Activated effector memory CD4-positive, alpha-beta T cell treated with Interleukin-2 at 50 U/mL for 16 hours (primary cell): ENCODE measurements around the gene NELFA.

Experiments
- DNase-seq: peaks from one replicate; pipeline ENCODE4 v3.0.0-alpha.2; 2020

The NELFA gene

DNA sequence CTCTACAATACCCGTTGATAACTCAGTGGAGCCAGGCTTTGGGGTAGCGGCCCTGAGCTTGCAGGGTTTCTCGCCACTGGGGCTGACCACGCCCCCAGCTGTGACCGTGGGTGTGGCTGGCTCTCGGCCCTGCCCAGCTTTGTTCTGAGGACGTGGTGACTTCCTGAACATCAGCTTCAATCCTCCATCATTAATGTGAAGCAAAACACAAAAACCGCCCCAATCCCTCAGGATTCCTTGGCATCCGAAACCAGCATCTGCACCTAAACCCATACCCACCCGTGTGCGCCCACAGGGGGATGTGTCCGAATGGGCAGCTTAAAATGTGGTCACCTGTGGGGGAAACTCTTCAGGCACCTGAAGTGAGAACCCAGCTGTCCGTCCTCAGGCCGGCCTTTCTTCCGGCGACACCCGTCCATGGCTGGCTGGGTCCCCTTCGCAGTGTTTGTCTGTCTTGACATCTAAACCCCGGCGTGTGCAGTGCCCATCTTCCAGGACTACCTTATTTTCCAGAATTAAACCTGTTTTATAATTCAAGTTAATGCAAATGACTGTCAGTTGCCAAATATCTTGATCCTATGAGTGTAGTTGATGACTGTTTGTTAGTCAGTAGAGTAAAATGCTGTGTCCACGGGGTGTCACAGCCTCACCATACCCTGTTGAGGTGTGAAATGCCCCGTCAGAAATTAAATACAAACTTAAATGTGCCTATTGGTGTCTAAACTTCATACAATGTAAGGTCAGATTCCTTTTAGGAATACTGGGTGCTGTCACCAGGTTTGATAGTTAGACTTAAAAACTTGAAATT lies 27.3 kb downstream of the NELFA start:
- no peak for DNase-seq

DNA sequence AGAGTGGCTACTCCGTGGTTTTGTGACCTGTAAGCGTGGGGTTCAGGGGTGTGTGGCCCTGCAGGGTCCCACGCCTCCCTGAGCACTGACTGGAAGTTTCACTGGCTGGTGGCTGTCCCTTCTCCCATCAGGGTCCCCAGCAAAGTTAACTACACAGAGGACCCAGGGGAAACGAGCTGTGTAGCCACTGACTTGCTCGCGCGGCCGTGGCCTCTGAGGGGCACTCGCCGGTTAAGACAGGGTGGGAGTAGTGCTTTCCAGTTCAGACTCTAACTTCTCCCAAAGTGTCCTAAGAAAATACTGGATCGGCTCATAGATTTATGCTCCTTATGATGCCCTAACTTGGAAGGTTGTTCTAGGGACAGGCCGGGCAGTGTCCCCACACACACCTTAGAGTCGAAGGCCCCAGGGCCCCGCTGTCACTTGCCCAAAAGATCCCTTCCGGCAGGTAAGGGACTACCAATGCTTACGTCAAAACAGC lies 28.2 kb downstream of the NELFA start:
- no peak for DNase-seq

DNA sequence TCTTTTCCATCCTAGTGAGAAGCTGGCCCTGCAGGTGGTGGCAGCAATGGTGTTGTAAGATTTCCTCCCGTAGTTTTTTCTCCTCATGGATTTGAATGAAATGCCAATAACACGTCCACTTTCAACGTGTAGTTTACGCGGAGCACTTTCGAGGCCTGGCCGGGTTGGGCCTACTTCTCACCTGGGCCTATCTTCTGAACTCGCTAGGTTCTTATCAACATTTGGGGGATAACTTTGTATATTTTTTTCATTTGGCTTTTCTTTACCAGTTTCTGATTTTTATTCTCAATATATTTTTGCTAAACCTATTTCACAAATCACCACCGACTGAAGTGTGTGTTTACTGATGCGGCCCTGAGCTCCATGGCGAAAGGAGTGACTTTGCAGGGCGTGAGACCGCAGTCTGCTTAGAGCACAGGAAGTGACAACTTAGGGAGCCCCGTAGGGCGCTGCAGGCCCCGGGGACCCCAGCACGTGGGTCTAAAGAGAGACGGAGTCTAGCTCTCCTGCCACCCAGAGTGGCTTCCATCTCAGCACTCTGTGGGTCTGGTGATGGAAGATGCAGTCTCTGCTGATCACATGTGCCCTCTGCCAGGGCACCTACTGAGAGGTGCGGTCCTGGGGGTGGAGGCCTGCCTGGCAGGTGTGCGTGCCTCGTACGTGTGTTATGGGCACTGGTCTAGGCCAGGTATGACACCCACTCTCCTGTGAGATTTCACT lies 29.1 kb downstream of the NELFA start:
- no peak for DNase-seq

DNA sequence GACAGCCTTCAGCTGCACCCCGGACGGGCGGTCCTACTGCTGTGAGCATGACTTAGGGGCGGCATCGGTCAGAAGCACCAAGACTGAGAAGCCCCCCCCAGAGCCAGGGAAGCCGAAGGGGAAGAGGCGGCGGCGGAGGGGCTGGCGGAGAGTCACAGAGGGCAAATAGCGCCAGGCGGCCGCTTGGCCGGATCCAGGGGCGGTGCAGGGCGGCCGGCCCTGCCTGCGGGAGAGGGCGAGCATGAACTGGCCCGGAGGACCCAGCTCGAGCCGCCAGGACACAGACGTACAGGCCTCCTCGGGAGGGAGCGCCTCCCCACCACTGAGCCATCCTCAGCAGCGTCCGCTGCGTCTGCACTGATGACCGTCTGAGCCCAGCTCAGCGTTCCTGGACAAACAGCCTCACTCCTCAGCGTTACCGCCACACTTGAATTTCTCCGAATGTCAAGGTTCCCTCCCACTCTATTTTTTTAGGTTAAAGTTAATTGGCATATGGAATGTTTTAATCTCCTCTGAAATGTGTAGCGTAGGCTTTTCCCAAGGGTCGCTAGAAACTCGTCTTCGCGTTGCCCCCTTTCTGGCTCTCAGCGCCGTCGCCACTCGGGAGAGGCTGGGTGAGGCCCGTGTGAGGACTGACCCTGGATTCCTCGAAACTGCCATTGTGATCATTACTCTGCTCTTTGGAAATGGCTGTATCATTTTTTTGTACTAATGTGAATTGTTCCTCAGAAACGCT lies 29.9 kb downstream of the NELFA start:
- no peak for DNase-seq

DNA sequence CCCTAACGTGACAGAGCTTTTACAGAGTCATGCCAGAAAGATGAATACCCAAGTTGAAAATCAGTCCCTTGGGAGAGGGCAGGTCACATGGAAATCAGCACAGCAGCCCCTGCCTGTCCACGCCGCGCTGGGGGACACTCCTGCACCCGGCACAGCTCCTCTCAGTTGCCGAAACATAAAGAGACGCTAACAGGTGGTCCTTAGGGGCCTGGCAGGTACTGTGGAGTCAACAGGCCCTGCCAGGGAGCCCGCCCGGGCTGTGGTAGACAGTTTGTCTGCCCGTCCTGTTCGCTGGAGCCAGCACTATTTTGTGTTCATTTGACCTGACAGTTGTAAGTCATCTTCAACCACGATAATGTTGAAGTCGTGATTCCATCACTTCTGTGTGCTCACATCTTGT lies 30.5 kb downstream of the NELFA start:
- DNase-seq = no peak

DNA sequence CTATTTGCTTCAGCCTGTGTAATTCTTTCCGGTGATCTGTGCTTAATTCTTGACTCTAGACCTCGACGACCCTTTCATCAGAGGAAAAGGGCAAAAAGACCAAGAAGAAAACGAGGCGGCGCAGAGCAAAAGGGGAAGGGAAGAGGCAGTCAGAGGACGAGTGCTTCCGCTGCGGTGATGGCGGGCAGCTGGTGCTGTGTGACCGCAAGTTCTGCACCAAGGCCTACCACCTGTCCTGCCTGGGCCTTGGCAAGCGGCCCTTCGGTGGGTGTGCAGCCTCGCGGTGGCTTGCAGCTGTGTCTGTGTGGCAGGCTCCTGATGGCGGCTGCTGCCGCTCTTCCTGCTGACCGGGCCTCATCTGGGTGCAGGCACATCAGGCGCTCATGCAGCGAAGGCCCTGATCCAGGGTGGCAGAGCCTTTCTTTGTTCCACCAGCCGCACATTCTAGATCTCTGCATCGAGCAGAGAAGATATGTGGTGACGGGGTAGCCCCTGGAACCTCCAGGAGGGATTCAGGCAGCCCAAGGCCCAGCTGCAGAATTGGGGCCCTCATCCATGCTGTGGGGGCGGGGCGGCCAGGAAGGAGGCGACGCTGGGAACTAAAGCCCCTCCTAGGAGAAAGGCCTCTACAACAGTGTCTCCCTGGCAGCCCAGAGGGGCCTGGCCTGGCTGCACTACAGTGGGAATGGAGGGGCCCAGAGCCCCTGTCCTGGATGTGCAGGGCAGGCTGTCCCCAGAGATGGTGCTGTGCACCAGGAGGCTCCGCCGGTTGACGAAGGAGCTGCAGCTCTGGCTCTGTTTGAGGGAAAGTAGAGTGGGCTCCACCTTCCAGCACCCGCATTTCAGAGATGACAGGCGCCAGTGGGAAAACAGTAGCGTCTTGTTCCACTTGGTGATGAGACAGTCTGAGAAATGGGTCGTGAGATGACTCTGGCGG lies 32.1 kb downstream of the NELFA start:
- DNase-seq = no peak

DNA sequence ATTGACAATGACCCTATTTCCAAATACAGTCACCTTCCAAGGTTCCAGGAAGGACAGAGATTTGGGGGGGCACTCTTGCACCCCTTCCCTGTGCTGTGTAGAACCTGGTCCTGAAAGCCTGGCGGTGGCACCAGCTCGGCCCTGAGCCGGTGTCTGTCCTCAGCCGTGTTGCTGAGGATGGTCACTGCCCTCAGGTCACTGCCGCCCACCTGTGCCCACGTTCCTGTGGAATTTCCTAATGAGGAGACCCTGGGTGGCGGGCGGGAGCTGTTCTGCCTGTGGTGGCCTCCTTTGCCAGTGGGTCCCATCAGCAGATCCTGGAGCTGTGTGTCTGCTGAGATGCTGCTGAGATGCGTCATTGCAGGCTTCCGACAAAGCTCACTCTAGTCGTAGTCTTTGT lies 32.9 kb downstream of the NELFA start:
- no peak for DNase-seq

DNA sequence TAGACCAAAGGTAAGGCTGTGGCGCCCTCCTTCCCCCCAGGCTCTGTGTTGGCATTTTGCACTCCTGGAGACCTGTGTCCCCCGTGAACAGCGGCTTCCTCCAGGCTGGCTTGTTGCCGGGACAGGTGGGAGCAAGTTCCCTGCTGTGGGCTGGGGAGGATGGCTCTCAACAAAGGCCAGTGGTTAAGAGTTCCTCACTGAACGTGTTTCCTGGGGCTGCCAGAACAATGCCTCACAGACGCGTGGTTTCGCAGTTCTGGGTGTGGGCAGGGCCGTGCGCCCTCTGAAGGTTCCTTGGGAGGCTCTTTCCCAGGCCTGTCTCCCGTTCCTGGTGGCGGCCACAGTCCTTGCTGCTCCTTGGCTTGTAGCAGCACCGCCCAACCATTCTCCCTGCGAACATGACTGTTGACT lies 33.4 kb downstream of the NELFA start:
- no peak for DNase-seq

DNA sequence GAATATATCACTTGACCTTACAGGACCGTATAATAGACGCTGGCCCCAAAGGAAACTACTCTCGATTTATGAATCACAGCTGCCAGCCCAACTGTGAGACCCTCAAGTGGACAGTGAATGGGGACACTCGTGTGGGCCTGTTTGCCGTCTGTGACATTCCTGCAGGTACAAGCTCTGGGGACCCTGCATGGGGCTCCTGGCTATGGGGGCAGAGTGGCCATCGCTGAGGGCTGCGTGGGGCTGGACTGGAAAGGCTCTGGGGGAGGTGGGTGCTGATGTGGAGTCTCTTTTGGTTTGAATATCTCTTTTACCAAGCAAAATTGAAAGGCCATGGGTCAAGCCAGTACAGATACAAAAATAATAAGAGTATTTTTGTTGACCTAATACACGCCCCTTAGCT lies 33.9 kb downstream of the NELFA start:
- no peak for DNase-seq

DNA sequence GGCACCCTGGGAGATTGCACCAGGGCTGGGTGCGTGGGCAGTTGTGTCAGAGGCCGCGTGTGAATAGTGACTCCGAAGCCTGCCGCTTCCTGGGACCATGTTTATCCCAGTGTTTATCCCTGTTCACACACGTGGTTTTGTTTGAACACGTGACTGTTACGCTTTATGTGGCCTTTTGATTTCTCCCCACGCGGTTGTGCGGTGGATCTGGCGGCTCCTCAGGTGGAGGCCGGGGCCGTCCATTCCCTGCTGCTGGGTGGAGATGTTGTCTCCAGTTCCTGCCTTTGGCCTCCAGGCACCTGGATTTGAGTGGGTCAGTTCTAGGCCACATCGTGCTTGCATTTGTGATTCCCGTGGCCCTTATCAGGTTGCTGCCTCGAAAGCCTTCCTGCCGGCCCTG lies 35.1 kb downstream of the NELFA start:
- DNase-seq = no peak

DNA sequence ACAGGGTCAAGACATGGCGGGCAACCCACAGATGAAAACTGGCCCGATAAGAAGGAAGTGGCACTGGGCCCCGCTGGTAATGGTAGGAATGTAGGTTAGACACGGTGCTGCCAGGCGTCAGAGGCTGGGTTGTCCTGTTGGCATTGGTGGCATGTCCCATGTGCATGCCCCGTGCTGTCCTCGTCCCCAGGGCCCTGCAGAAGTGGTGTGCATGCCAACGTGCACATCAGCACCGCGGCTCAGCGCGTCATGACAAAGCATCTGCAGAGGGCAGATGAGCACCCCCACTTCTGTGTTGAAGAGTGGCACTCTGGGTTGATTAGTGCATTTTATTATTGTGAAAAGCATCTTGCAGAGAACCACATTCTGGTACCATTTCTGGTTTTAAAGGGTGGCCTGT lies 35.6 kb downstream of the NELFA start:
- DNase-seq = no peak

DNA sequence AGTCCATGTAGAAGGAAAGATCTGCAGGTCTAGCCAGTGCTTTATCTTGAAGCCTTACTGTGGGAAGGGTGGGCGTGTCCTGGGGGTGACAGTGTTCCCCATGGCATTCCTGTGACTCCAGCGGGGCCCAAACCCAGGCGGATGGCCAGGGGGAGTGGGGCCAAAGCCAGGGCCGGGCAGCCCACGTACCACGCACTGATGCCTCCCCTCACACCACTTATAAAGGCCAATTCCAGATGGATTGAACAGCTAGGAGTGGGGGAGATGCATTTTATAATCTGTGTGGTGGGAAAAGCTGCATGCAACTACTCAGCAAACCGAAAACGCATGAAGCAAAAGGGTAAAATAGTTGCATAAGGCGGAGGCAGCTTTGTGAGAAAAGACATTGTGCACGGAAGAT lies 36.4 kb downstream of the NELFA start:
- no peak for DNase-seq

DNA sequence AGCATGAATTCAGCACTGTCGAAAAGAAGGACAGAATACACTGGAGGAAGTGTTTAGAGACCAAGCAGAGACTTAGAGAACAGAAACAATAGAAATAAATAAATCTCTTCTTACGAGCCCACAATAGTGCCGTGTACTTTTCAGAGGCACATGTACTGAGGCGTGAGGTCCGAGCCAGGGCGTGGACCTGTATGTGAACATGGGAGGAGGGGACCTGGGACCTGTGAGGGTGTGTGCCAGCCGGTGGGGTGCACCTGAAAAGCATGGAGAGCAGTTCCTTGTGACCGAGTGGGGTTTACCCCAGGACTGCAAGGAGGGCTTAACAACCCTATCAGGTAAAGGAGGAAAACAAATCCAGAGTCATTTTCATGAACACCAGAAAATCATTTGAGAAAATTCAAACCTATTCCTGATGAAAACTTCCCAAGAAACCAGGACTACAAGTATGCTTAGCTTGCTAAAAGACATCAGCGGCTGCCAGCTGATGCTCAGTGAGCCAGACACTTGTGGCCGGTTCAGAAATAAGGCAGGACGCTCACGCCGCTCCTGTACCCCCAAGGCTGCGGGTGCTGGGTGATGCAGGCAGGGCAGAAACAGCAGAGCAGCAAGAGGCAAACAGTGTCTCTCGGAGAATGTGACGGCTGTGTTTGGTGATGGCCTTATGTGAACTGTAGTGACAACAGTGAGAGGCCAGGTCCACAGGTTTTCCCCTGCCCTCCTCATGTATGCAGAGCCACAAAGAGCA lies 37.1 kb downstream of the NELFA start:
- no peak for DNase-seq

DNA sequence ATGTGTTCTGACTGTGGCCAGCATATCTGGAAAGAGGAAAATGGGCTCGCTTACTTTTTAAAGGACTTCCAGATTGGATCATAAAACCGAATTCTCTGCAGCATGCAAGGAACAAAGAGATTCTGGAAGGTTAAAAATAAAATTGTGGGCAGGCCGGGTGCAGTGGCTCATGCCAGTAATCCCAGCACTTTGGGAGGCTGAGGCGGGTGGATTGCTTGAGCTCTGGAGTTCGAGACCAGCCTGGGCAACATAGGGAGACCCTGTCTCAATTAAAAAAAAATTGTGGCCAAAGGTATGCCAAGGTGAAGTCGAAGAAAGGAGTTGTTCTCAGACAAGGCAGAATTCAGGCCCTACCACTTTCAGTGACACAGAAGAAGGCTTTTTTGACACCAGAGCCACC lies 37.8 kb downstream of the NELFA start:
- no peak for DNase-seq

DNA sequence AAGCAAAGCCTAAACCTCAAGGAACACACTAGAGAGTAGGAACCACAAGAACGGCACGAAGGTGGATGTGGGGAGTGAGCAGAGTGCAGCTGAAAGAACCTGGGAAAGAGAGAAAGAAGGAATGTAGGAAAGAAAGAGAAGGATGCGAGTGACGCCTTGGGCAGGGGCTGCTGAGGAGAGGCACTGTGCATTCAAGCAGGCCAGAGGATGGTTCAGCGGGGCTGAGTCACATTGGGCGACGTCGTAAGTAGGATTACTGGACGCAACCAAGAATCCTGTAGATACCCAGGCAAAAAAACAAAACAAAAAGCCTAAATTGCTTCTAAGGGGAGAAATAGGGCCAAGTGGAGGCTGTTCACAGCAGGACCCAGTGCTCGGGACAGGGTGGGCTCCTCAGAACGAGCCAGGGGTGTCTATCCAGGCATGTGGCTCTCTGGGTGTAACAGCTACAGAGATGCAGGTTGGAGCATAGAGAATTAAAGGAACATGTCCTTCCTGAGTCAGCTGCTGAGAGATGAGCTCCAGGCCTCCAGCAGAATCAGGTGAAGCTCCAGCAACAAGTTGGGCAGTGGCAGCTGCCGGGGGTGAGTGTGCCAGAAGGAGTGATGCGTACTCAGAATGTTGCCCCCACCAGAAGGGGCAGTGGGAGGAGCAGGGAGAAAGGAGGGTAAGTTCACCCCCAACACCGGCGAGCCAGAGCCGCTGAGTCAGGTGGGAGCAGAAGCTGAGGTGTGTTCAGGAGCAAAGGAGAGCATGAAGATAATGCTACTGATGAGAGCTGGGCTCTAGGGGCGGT lies 38.6 kb downstream of the NELFA start:
- no peak for DNase-seq

DNA sequence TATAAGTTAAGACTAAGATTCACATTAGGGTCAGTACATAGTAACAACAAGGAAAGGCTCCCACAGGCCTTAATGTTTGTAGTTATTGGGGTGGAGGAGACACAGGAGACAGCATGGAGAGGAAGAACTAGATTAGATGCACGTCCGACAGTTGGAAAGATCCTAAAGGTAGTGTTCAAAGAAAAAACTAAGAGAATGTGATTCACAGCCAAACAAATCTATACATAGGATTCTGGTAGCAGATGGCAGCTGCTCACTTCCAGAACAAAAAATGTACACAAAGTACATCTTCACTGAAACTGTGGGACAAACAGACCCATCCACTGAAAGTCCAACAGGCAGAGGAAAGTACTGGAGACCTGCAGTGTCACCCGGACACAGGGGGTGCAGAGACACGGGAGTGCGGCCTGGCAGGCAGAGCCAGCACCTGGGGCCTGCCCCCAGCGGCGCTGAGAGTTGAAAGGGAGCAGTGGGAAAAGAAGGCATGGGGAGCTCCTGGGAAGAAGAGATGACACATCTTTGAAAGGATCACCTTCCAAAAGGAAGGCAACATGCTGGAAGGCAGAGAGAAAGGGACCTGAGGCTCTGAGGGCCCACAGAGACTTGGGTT lies 40.0 kb downstream of the NELFA start:
- DNase-seq = no peak

DNA sequence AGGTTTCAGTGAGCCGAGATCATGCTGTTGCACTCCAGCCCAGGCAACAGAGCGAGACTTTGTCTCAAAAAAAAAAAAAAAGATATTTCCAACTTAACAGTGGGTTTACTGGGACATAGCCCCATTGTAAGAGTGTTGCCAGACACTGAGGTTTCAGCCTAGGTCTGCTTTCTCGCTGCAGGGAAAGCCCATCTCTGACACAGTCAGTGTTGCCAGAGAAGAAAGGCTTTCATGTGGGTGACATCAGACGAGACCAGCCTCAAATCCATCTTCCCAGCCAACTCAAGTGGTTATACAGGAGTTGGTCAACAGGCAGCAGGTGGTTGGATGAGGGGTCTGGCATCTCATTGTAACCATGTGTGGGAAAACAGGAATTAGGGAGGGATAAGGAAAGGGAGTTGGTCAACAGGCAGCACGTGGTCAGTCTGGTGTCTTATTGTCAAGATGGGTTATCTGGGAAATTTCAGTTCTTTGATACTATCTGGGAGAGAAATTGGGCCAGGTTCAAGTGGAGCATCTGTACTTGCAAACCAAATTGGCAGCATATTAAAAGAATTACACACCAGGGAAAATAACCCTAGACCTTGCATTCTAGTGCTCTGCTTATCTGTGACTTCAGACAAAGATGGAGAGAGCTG lies 41.1 kb downstream of the NELFA start:
- no peak for DNase-seq

DNA sequence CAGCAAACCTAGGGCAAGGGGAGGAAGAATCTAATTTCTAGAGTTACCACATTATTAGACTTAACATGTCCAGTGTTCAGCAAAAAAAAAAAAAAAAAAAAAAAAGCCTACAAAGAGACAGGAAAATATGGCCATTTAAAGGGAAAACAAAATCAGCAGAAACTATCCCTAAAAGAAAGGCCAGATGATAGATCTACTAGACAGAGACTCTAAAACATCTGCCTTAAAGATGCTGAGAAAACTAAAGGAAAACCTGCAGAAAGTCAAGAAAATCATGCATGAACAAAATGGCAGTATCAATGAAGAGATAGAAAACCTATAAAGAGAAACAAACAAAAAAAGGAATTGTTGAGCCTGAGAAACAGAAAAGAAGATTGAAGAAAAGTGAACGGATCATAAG lies 43.8 kb downstream of the NELFA start:
- no peak for DNase-seq

DNA sequence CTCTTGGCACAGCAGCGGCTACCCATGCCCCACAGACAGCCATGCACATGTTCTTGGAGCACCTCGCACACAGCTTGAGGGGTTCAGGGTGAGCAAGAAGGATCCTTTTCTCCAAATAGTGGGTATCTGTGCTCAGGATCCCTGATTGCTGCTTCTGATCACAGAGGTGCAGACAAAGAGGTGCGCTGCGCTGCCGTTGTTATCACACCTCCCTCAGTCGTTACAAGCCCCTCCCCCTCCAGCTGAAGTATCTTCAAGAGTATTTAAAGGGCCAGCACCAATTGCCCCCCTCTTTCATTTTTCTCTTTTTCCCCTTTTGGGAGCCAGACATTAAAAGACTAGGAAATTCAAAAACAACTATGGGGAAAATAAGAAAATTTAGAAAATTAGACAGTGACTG lies 44.3 kb downstream of the NELFA start:
- no peak for DNase-seq

DNA sequence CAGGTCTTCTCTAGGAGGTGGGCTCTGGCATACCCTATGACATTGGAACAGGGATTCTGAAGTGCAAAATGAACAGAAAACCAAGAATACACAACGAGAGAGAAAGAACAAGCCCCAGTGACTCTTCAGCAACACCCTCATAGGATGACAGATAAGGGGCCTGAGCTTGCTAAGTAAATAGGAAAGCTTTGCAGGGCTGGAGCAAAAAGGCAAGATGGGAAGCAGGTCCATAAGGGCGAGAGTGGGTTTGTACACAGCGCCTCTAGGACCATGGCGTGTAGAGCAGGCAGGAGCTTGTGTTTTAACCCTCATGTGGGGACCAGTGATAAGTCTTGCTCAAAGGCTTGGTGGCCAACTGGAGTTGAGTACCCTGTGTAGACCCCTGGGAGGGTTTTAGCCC lies 45.8 kb downstream of the NELFA start:
- DNase-seq = no peak
